Liver (tissue), 9 donors: ENCODE results near the gene ZNF687. TPM values are rescaled to one million over a fixed set of nuclear protein-coding genes. Genes with fewer than 3 reads are reported as not detected.
"Not testable (repeated sequence)": the region's sequence is repeated elsewhere in the genome, so short reads cannot be mapped to it uniquely, and the experiment has no call there.

Experiments
- DNase-seq: peaks from one replicate; pipeline ENCODE4 v3.0.0-alpha.2; 2017; ENCODE audit warnings: low spot score
- H3K27ac ChIP-seq, 2 donors: one replicate each; pipeline ENCODE4 v1.7.0; 2013; ENCODE audit warnings: inconsistent platforms in 2 of 2, low read length in 2 of 2, control low read depth in 1 of 2, low read depth in 1 of 2, mild to moderate bottlenecking in 1 of 2
- H3K27me3 ChIP-seq, 4 donors: one replicate each; pipeline versions ENCODE4 v1.6.1 to v1.7.0; 2013; ENCODE audit warnings: low read length in 3 of 4, inconsistent platforms in 1 of 4, mild to moderate bottlenecking in 1 of 4, moderate library complexity in 1 of 4; ENCODE audit not compliant: control insufficient read depth in 4 of 4, insufficient read depth in 4 of 4
- H3K36me3 ChIP-seq, 4 donors: one replicate each; pipeline versions ENCODE4 v1.6.1 to v1.7.0; 2013; ENCODE audit warnings: low read length in 3 of 4, mild to moderate bottlenecking in 3 of 4, low read depth in 1 of 4, moderate library complexity in 1 of 4; ENCODE audit not compliant: control insufficient read depth in 4 of 4, insufficient read depth in 3 of 4
- H3K4me1 ChIP-seq, 4 donors: one replicate each; pipeline versions ENCODE4 v1.6.1 to v1.7.0; 2013; ENCODE audit warnings: low read length in 3 of 4, mild to moderate bottlenecking in 3 of 4, moderate library complexity in 1 of 4; ENCODE audit not compliant: control insufficient read depth in 4 of 4, insufficient read depth in 4 of 4
- H3K4me3 ChIP-seq, 3 donors: one replicate each; pipeline versions ENCODE4 v1.6.1 to v1.7.0; 2013; ENCODE audit warnings: low read length in 3 of 3, control low read depth in 1 of 3, low read depth in 1 of 3, mild to moderate bottlenecking in 1 of 3
- H3K9ac ChIP-seq, 2 donors: one replicate each; pipeline ENCODE4 v1.7.0; 2013; ENCODE audit warnings: low read length in 2 of 2, mild to moderate bottlenecking in 2 of 2, moderate library complexity in 2 of 2, control low read depth in 1 of 2, low read depth in 1 of 2
- H3K9me3 ChIP-seq, 4 donors: one replicate each; pipeline versions ENCODE4 v1.6.1 to v1.7.0; 2013; ENCODE audit warnings: low read length in 3 of 4; ENCODE audit not compliant: control insufficient read depth in 4 of 4
- CTCF ChIP-seq: fragments of 150-350 bp; IDR thresholded peaks from 2 replicates; pipeline ENCODE4 v1.5.1; 2017; ENCODE audit warnings: improper control_type of control experiment, low read depth, low read length; ENCODE audit not compliant: missing input control
- EGR1 ChIP-seq, 2 donors: IDR thresholded peaks; 2 replicates each; pipeline ENCODE4 v1.6.1; 2016 to 2018; ENCODE audit warnings: antibody characterized with exemption in 2 of 2, low read depth in 2 of 2
- FOXA1 ChIP-seq: IDR thresholded peaks from 2 replicates; pipeline ENCODE4 v1.6.1; 2016; ENCODE audit warnings: antibody characterized with exemption
- FOXA2 ChIP-seq: IDR thresholded peaks from 2 replicates; pipeline ENCODE4 v1.6.1; 2016; ENCODE audit warnings: antibody characterized with exemption
- GABPA ChIP-seq, 2 donors: IDR thresholded peaks in 1 of 2; conservative IDR thresholded peaks in 1 of 2; 2 replicates each; pipeline ENCODE4 v1.6.1; 2016; ENCODE audit warnings: antibody characterized with exemption in 2 of 2, mild to moderate bottlenecking in 1 of 2, moderate library complexity in 1 of 2
- HNF4A ChIP-seq, 2 donors: conservative IDR thresholded peaks; 2 replicates each; pipeline ENCODE4 v1.6.1; 2016; ENCODE audit warnings: antibody characterized with exemption in 2 of 2, mild to moderate bottlenecking in 2 of 2
- HNF4G ChIP-seq: IDR thresholded peaks from 2 replicates; pipeline ENCODE4 v1.6.1; 2016; ENCODE audit warnings: antibody characterized with exemption
- JUND ChIP-seq, 2 donors: IDR thresholded peaks; 2 replicates each; pipeline ENCODE4 v1.6.1; 2016; ENCODE audit warnings: antibody characterized with exemption in 2 of 2
- MAX ChIP-seq: IDR thresholded peaks from 2 replicates; pipeline ENCODE4 v1.6.1; 2016; ENCODE audit warnings: antibody characterized with exemption
- NR2F2 ChIP-seq: IDR thresholded peaks from 2 replicates; pipeline ENCODE4 v1.6.1; 2016; ENCODE audit warnings: antibody characterized with exemption
- RAD21 ChIP-seq, 2 donors: IDR thresholded peaks; 2 replicates each; pipeline ENCODE4 v1.6.1; 2016; ENCODE audit warnings: antibody characterized with exemption in 2 of 2, mild to moderate bottlenecking in 2 of 2
- RXRA ChIP-seq, 2 donors: IDR thresholded peaks; 2 replicates each; pipeline ENCODE4 v1.6.1; 2017 to 2018; ENCODE audit warnings: antibody characterized with exemption in 2 of 2, mild to moderate bottlenecking in 1 of 2
- TAF1 ChIP-seq: conservative IDR thresholded peaks from 2 replicates; pipeline ENCODE4 v1.6.1; 2016; ENCODE audit warnings: antibody characterized with exemption, mild to moderate bottlenecking
- WGBS: extraction: QIAGEN DNeasy Blood & Tissue Kit; methylation state at CpG from one replicate; pipeline ENCODE4 v1.1.7; 2013; 5-methylcytosine and 5-hydroxymethylcytosine counted together
- polyA plus RNA-seq, 2 donors: library from polyadenylated mRNA; stranded (reverse) in 1 of 2; unstranded in 1 of 2; fragments of 200-250 nt in 1 of 2; fragments of >200 nt in 1 of 2; fragmentation: Nextera tagmentation in 1 of 2; extraction: Ambion mirVana in 1 of 2; gene quantifications; one replicate each; pipeline versions ENCODE4 v1.2.1 to v1.2.3, GENCODE V29; 2013 to 2015
- total RNA-seq, 2 donors: library from RNA; depleted of rRNA; stranded (reverse); fragments of >200 nt; gene quantifications; one replicate each; pipeline ENCODE4 v1.2.3, GENCODE V29; 2014
- TF ChIP-seq, protein P1 (sequence below): IDR thresholded peaks from 2 replicates; pipeline ENCODE4 v1.6.1; 2016; ENCODE audit warnings: antibody characterized with exemption
- TF ChIP-seq, protein P2 (sequence below): IDR thresholded peaks from 2 replicates; pipeline ENCODE4 v1.6.1; 2016; ENCODE audit warnings: antibody characterized with exemption, mild to moderate bottlenecking
- TF ChIP-seq, protein P3 (sequence below): IDR thresholded peaks from 2 replicates; pipeline ENCODE4 v1.6.1; 2016; ENCODE audit warnings: antibody characterized with exemption
- donor health status: healthy.
- donor health status: healthy.
- donor health status: healthy.
- donor health status: healthy.
- donor health status: healthy.

The ZNF687 gene
- total and polyA plus RNA-seq, 4 donors, result 2.7 to 9.7 (median 7.9) TPM

DNA sequence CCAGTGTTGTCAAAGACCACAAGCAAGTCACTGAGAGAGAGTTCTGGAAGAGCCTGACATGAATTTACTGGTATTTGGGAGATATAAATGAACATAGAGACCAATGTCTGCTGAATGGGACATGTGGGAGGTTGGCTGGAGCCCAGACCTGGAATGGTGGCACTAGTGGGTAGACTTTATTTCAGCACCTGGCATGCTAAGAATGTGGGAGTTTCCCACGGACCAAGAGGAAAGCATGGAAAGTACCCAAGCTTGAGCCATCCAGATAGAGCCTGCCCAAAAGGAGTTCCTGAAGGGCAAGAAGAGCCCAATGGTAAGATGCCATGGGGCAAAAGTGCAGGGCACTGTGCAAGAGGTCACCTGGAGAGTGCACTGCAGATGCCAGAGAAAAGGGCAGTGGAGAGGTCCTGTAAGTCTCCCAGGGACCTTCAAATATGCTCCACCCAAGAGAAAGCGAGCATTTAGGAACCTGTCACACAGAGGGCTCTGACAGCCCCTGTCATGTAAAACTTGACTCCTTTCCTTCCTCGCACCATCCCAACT is 8.1 kb upstream of the ZNF687 start:
- Histone ChIP-seq H3K27me3 (no peaks in the 10 kb centered on the region), H3K4me1 (peaks cover 0 to 5% (median 0%) of the 10 kb centered on the region in 4 donors), H3K36me3 (peaks cover 0 to 6% (median 2%) of the 10 kb centered on the region in 4 donors), H3K9ac (no peak overlapping the region), H3K4me3 (no peak overlapping the region), H3K27ac (no peak overlapping the region), H3K9me3 (no peaks in the 10 kb centered on the region)
- TF ChIP-seq GABPA (IDR thresholded peaks at IDR 0.05 in 1 of 2, conservative IDR thresholded peaks at IDR 0.05 in 1 of 2), result no peak
- no peak for TF ChIP-seq RXRA (IDR thresholded peaks at IDR 0.05)
- no peak for TF ChIP-seq RAD21 (IDR thresholded peaks at IDR 0.05)
- TF ChIP-seq, protein P1, sequence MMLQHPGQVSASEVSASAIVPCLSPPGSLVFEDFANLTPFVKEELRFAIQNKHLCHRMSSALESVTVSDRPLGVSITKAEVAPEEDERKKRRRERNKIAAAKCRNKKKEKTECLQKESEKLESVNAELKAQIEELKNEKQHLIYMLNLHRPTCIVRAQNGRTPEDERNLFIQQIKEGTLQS, result no peak
- no peak for TF ChIP-seq MAX
- no peak for TF ChIP-seq JUND (IDR thresholded peaks at IDR 0.05)
- no peak for TF ChIP-seq HNF4G
- TF ChIP-seq, protein P2, sequence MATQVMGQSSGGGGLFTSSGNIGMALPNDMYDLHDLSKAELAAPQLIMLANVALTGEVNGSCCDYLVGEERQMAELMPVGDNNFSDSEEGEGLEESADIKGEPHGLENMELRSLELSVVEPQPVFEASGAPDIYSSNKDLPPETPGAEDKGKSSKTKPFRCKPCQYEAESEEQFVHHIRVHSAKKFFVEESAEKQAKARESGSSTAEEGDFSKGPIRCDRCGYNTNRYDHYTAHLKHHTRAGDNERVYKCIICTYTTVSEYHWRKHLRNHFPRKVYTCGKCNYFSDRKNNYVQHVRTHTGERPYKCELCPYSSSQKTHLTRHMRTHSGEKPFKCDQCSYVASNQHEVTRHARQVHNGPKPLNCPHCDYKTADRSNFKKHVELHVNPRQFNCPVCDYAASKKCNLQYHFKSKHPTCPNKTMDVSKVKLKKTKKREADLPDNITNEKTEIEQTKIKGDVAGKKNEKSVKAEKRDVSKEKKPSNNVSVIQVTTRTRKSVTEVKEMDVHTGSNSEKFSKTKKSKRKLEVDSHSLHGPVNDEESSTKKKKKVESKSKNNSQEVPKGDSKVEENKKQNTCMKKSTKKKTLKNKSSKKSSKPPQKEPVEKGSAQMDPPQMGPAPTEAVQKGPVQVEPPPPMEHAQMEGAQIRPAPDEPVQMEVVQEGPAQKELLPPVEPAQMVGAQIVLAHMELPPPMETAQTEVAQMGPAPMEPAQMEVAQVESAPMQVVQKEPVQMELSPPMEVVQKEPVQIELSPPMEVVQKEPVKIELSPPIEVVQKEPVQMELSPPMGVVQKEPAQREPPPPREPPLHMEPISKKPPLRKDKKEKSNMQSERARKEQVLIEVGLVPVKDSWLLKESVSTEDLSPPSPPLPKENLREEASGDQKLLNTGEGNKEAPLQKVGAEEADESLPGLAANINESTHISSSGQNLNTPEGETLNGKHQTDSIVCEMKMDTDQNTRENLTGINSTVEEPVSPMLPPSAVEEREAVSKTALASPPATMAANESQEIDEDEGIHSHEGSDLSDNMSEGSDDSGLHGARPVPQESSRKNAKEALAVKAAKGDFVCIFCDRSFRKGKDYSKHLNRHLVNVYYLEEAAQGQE, result no peak
- no peak for TF ChIP-seq NR2F2
- TF ChIP-seq CTCF, result no peak
- no peak for TF ChIP-seq HNF4A (conservative IDR thresholded peaks at IDR 0.05)
- no peak for TF ChIP-seq FOXA1
- TF ChIP-seq TAF1, result no peak
- no peak for TF ChIP-seq EGR1 (IDR thresholded peaks at IDR 0.05; ENCODE audit: low read depth in 2 of 2)
- TF ChIP-seq, protein P3, sequence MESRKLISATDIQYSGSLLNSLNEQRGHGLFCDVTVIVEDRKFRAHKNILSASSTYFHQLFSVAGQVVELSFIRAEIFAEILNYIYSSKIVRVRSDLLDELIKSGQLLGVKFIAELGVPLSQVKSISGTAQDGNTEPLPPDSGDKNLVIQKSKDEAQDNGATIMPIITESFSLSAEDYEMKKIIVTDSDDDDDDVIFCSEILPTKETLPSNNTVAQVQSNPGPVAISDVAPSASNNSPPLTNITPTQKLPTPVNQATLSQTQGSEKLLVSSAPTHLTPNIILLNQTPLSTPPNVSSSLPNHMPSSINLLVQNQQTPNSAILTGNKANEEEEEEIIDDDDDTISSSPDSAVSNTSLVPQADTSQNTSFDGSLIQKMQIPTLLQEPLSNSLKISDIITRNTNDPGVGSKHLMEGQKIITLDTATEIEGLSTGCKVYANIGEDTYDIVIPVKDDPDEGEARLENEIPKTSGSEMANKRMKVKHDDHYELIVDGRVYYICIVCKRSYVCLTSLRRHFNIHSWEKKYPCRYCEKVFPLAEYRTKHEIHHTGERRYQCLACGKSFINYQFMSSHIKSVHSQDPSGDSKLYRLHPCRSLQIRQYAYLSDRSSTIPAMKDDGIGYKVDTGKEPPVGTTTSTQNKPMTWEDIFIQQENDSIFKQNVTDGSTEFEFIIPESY, result no peak
- TF ChIP-seq FOXA2, result no peak
- no peak for DNase-seq
- 80% methylated on average over 3 of the region's 3 CpGs for WGBS

- H3K27ac ChIP-seq, H3K9me3 ChIP-seq, H3K4me1 ChIP-seq, H3K4me3 ChIP-seq, H3K27me3 ChIP-seq, H3K9ac ChIP-seq, DNase-seq, H3K36me3 ChIP-seq: not testable (repeated sequence)
- 89% methylated on average over 5 of the region's 5 CpGs for WGBS
These were observed 6.8 kb upstream of the ZNF687 start for GRCh38 chr1:151275341-151275740.
